Gastrocnemius medialis (tissue), 4 donors: ENCODE results near the gene PCP4L1. TPM values are rescaled to one million over a fixed set of nuclear protein-coding genes. Genes with fewer than 3 reads are reported as not detected.

Source experiments
- ATAC-seq, 2 donors: fragments of 150-250 bp; one replicate each; pipeline ENCODE4 v1.9.1; 2016
- DNase-seq, 2 donors: peaks; one replicate each; pipeline ENCODE4 v3.0.0-alpha.2; 2019
- H3K27ac ChIP-seq, 4 donors: fragments of 200-600 bp; sonication (generic); 1 replicate in 1 of 4; 2 replicates in 3 of 4; pipeline ENCODE4 v1.5.1; 2016 to 2018; ENCODE audit warnings: mild to moderate bottlenecking in 2 of 4, moderate library complexity in 1 of 4
- H3K27me3 ChIP-seq, 3 donors: fragments of 200-600 bp; sonication (generic) in 2 of 3; 1 replicate in 1 of 3; 2 replicates in 2 of 3; pipeline versions ENCODE4 v1.5.1 to v1.6.0; 2016 to 2019; ENCODE audit warnings: mild to moderate bottlenecking in 1 of 3, moderate library complexity in 1 of 3
- H3K36me3 ChIP-seq, 2 donors: fragments of 200-600 bp; sonication (generic) in 1 of 2; one replicate each; pipeline ENCODE4 v1.5.1; 2017 to 2018
- H3K4me1 ChIP-seq, 2 donors: fragments of 200-600 bp; sonication (generic) in 1 of 2; one replicate each; pipeline ENCODE4 v1.5.1; 2016 to 2017; ENCODE audit warnings: mild to moderate bottlenecking in 2 of 2
- H3K4me3 ChIP-seq, 4 donors: fragments of 200-600 bp; sonication (generic) in 3 of 4; 1 replicate in 1 of 4; 2 replicates in 3 of 4; pipeline ENCODE4 v1.5.1; 2016 to 2019; ENCODE audit warnings: mild to moderate bottlenecking in 2 of 4
- H3K9me3 ChIP-seq, 3 donors: fragments of 200-600 bp; sonication (generic) in 2 of 3; 1 replicate in 1 of 3; 2 replicates in 2 of 3; pipeline ENCODE4 v1.5.1; 2016 to 2019
- CTCF ChIP-seq, 5 experiments: fragments of 450-650 bp in 3 of 5; fragments of 200-600 bp in 2 of 5; sonication (generic) in 2 of 5; IDR thresholded peaks in 4 of 5; conservative IDR thresholded peaks in 1 of 5; 1 replicate in 4 of 5; 2 replicates in 1 of 5; pipeline ENCODE4 v1.5.1; 2016 to 2019; ENCODE audit warnings: antibody characterized with exemption in 5 of 5, mild to moderate bottlenecking in 3 of 5, moderate library complexity in 3 of 5
- POLR2A ChIP-seq, 2 donors: fragments of 450-650 bp; IDR thresholded peaks; one replicate each; pipeline ENCODE4 v1.6.1; 2017; ENCODE audit warnings: antibody characterized with exemption in 2 of 2, mild to moderate bottlenecking in 2 of 2, moderate library complexity in 2 of 2
- in situ Hi-C, 4 donors: fragments of 200-750 bp; cut with MboI; loops; one replicate each; pipeline versions ENCODE4 v1.15.0 to v1.8.0; 2017; ENCODE audit warnings: low sequenced_read_pairs in 4 of 4
- intact Hi-C: fragments of 100-400 bp; cut with DNase I; formaldehyde crosslinking; loops from one replicate; pipeline ENCODE4 v1.15.1; 2023; ENCODE audit warnings: low total_unique reads
- total RNA-seq, 4 donors: library from RNA; depleted of rRNA; stranded (reverse); fragments of >200 nt; gene quantifications; one replicate each; pipeline versions ENCODE4 v1.1.0 to v1.2.3, GENCODE V29; 2016

Gene PCP4L1
- total RNA-seq, 4 donors from 2014 or later, result not detected

- DNase-seq (no peak), ATAC-seq (no peak)
- H3K27me3 ChIP-seq, result peaks cover 38 to 46% (median 45%) of the 10 kb centered on the region in 3 donors
- in situ Hi-C loops (no loop called here), intact Hi-C loops (no loop called here)
- H3K9me3 ChIP-seq, result peaks cover 0 to 7% (median 4%) of the 10 kb centered on the region in 3 donors
- H3K4me1 ChIP-seq, result peaks cover 0 to 4% of the 10 kb centered on the region in 2 donors
- TF ChIP-seq POLR2A (IDR thresholded peaks at IDR 0.05) (no peak), CTCF (IDR thresholded peaks at IDR 0.05 in 4 of 5, conservative IDR thresholded peaks at IDR 0.05 in 1 of 5) (no peak)
- H3K27ac ChIP-seq, result no peak overlapping the region
- no peaks in the 10 kb centered on the region for H3K36me3 ChIP-seq
- peak overlapping the region in 1 of 4 donors; percentile 44 for H3K4me3 ChIP-seq
These were observed 779 bp downstream of the PCP4L1 start for GRCh38 chr1:161259345-161259702.

DNA sequence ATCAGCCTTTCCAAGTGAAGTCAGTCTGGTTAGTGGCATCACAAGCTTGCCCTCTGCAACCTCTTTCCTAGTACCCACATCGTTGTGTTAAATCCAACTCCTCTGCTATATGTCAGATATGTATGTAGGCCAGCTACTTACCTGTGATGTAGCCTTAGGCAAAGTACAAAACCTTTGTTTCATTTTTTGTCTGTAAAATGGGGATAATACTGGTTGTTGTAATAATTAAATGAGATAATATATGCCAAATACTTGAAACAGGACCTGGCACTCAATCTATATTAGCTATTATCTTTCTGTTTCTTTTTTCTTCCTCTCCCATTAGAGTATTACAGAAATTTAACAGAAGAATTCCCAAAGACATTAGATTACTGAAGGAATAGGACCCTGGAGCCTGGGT, 1.2 kb downstream of the PCP4L1 start:
- H3K27me3 ChIP-seq, result peaks cover 38 to 46% (median 45%) of the 10 kb centered on the region in 3 donors
- no peak for ATAC-seq

GRCh38 chr1:161260376-161261260, 2.1 kb downstream of the PCP4L1 start:
- ATAC-seq (no peak), DNase-seq (no peak)
- intact Hi-C loops (no loop called here), in situ Hi-C loops (no loop called here)
- TF ChIP-seq CTCF (IDR thresholded peaks at IDR 0.05 in 4 of 5, conservative IDR thresholded peaks at IDR 0.05 in 1 of 5), result no peak
- TF ChIP-seq POLR2A (IDR thresholded peaks at IDR 0.05), result no peak
- H3K4me3 ChIP-seq, result no peak overlapping the region
- H3K36me3 ChIP-seq, result no peaks in the 10 kb centered on the region
- peaks cover 38 to 46% (median 45%) of the 10 kb centered on the region in 3 donors for H3K27me3 ChIP-seq
- H3K27ac ChIP-seq, result no peak overlapping the region
- peaks cover 0 to 4% of the 10 kb centered on the region in 2 donors for H3K4me1 ChIP-seq
- H3K9me3 ChIP-seq, result peaks cover 0 to 7% (median 4%) of the 10 kb centered on the region in 3 donors

More for the DNA sequence above, 1.2 kb downstream of the PCP4L1 start:
- no peak for DNase-seq
- no peak for TF ChIP-seq CTCF (IDR thresholded peaks at IDR 0.05 in 4 of 5, conservative IDR thresholded peaks at IDR 0.05 in 1 of 5)
- TF ChIP-seq POLR2A (IDR thresholded peaks at IDR 0.05), result no peak
- no peak overlapping the region for H3K27ac ChIP-seq
- intact Hi-C loops (no loop called here), in situ Hi-C loops (no loop called here)
- peaks cover 0 to 7% (median 4%) of the 10 kb centered on the region in 3 donors for H3K9me3 ChIP-seq
- H3K4me1 ChIP-seq, result peaks cover 0 to 4% of the 10 kb centered on the region in 2 donors
- no peak overlapping the region for H3K4me3 ChIP-seq
- no peaks in the 10 kb centered on the region for H3K36me3 ChIP-seq

DNA sequence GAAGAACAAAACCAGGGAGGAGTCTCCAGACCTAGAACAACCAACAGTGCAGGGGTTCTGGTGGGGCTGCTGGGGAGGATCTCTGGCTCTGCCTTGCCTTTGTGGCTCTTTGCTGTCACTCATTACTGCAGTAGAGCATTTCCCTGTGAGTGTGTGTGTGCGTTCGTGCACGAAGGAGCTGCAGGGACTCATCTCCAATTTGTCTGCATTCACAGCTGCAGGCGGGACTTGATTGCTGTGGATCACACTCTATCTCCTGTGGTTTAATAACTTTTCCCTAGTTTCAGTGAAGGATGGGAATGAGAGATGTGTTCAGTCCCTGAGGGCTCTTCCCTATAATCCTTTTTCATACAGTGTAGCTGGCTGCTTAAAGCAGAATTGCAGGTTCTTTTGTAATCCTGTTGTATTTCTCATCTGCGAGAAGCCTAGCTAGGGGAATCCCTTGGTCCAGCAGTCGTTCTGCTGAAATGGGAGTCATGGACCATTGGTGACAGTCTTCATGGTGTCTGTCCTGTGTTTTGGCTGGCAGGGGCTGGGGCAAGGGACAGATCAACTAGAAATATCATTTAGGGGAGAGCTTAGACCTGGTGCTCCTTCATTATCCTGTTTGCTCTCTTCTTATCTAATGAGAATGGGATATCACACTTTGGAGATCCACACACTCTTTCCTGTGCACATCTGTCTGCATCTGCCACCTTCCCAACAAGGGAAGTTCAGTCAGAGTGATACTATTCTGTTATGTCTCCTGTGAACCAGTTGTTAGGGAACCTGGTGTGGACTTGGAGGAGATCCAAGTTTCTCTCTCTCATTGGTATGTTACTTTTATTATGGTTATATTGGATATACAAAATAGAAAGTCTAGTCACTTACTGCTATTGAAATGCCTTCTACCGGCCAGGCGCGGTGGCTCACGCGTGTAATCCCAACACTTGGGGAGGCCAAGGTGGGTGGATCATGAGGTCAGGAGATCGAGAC, 3.0 kb downstream of the PCP4L1 start:
- Histone ChIP-seq H3K36me3 (no peaks in the 10 kb centered on the region), H3K9me3 (peaks cover 0 to 7% (median 4%) of the 10 kb centered on the region in 3 donors), H3K4me3 (no peak overlapping the region), H3K27ac (no peak overlapping the region), H3K4me1 (peaks cover 0 to 4% of the 10 kb centered on the region in 2 donors), H3K27me3 (peaks cover 38 to 45% (median 44%) of the 10 kb centered on the region in 3 donors)
- DNase-seq, result no peak
- intact Hi-C loops (no loop called here), in situ Hi-C loops (no loop called here)
- no peak for TF ChIP-seq POLR2A (IDR thresholded peaks at IDR 0.05)
- TF ChIP-seq CTCF (IDR thresholded peaks at IDR 0.05 in 4 of 5, conservative IDR thresholded peaks at IDR 0.05 in 1 of 5), result no peak
- ATAC-seq, result no peak
